HG03571 (cell line): Measurements from ENCODE around the gene INO80D.
"Not testable (repeated sequence)": the region's sequence is repeated elsewhere in the genome, so short reads cannot be mapped to it uniquely, and the experiment has no call there.

ENCODE experiments used
- ATAC-seq: cut with Tn5 transposase; IDR thresholded peaks from one replicate; pipeline ENCODE4 v1.9.1; 2021; ENCODE audit not compliant: unreplicated experiment

The INO80D gene

GRCh38 chr2:206031162-206031784 lies 54.7 kb downstream of the INO80D start:
- ATAC-seq: peak; percentile 68

- no peak for ATAC-seq
Observed at GRCh38 chr2:206028101-206028500, 57.9 kb downstream of the INO80D start.

GRCh38 chr2:206023183-206023582 lies 62.8 kb downstream of the INO80D start:
- no peak for ATAC-seq

GRCh38 chr2:206020171-206020570 lies 65.8 kb downstream of the INO80D start:
- no peak for ATAC-seq

GRCh38 chr2:206015746-206016145 lies 70.2 kb downstream of the INO80D start:
- not testable (repeated sequence) for ATAC-seq

- no peak for ATAC-seq
Observed at GRCh38 chr2:206011795-206012194, 74.2 kb downstream of the INO80D start.

GRCh38 chr2:206011018-206011614 lies 74.9 kb downstream of the INO80D start:
- ATAC-seq: no peak

- ATAC-seq: no peak
Observed at GRCh38 chr2:206004004-206004693, 81.8 kb downstream of the INO80D start.

- ATAC-seq: no peak
Observed at GRCh38 chr2:206002440-206002839, 83.5 kb downstream of the INO80D start.

- ATAC-seq: no peak
Observed at GRCh38 chr2:206001912-206002311, 84.1 kb downstream of the INO80D start.

- no peak for ATAC-seq
Observed at GRCh38 chr2:206000776-206001175, 85.2 kb downstream of the INO80D start.

GRCh38 chr2:205998583-205998982 lies 87.4 kb downstream of the INO80D start:
- ATAC-seq: no peak

GRCh38 chr2:205996161-205996560 lies 89.8 kb downstream of the INO80D start:
- ATAC-seq: no peak

GRCh38 chr2:205995260-205995659 lies 90.7 kb downstream of the INO80D start:
- ATAC-seq: no peak

GRCh38 chr2:205994344-205994743 lies 91.6 kb downstream of the INO80D start:
- ATAC-seq: no peak

GRCh38 chr2:205990104-205990503 lies 95.9 kb downstream of the INO80D start:
- no peak for ATAC-seq

GRCh38 chr2:205989271-205990071 lies 96.5 kb downstream of the INO80D start:
- no peak for ATAC-seq

GRCh38 chr2:205988681-205989080 lies 97.3 kb downstream of the INO80D start:
- not testable (repeated sequence) for ATAC-seq

GRCh38 chr2:205988274-205988673 lies 97.7 kb downstream of the INO80D start:
- no peak for ATAC-seq

GRCh38 chr2:205986334-205986733 lies 99.6 kb downstream of the INO80D start:
- not testable (repeated sequence) for ATAC-seq

GRCh38 chr2:205984381-205984780 lies 101.6 kb downstream of the INO80D start:
- no peak for ATAC-seq
